ENCODE data around the gene DMP1.

DNA sequence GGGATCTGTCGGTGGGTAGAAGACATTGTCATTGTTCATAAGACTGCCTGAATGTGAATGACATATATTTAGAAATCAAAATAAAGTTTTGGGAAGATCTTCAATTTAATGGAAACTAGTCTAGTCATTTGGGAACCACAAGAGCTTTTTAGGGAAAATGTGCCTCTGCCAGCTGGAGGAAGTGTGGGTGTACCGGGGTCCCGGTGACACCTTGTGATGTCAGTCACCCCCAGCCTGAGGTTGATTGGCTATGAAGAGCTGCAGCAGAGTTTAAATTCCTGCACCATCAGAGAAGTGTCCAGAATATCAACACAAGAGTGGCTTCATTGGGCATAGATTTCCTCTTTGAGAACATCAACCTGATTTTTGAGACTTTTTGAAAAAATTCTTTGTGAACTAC lies at the start of gene DMP1:
- TF ChIP-seq RAD21 (CRISPR knock-in tag; IDR thresholded peaks at IDR 0.05) (no peak), NR3C1 (CRISPR knock-in tag; IDR thresholded peaks at IDR 0.05) (no peak), FOSL1 (CRISPR knock-in tag; IDR thresholded peaks at IDR 0.05; ENCODE audit: borderline replicate concordance) (no peak), EP300 (IDR thresholded peaks at IDR 0.05; ENCODE audit: low read depth in 2 of 2, low read length in 2 of 2) (no peak), EP300 (CRISPR knock-in tag; IDR thresholded peaks at IDR 0.05; ENCODE audit: borderline replicate concordance) (no peak), HCFC1 (IDR thresholded peaks at IDR 0.05; ENCODE audit: low read depth, low read length) (no peak)
- TF ChIP-seq, protein P1, sequence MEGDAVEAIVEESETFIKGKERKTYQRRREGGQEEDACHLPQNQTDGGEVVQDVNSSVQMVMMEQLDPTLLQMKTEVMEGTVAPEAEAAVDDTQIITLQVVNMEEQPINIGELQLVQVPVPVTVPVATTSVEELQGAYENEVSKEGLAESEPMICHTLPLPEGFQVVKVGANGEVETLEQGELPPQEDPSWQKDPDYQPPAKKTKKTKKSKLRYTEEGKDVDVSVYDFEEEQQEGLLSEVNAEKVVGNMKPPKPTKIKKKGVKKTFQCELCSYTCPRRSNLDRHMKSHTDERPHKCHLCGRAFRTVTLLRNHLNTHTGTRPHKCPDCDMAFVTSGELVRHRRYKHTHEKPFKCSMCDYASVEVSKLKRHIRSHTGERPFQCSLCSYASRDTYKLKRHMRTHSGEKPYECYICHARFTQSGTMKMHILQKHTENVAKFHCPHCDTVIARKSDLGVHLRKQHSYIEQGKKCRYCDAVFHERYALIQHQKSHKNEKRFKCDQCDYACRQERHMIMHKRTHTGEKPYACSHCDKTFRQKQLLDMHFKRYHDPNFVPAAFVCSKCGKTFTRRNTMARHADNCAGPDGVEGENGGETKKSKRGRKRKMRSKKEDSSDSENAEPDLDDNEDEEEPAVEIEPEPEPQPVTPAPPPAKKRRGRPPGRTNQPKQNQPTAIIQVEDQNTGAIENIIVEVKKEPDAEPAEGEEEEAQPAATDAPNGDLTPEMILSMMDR (CRISPR knock-in tag; IDR thresholded peaks at IDR 0.05) = no peak
- TF ChIP-seq, protein P2, sequence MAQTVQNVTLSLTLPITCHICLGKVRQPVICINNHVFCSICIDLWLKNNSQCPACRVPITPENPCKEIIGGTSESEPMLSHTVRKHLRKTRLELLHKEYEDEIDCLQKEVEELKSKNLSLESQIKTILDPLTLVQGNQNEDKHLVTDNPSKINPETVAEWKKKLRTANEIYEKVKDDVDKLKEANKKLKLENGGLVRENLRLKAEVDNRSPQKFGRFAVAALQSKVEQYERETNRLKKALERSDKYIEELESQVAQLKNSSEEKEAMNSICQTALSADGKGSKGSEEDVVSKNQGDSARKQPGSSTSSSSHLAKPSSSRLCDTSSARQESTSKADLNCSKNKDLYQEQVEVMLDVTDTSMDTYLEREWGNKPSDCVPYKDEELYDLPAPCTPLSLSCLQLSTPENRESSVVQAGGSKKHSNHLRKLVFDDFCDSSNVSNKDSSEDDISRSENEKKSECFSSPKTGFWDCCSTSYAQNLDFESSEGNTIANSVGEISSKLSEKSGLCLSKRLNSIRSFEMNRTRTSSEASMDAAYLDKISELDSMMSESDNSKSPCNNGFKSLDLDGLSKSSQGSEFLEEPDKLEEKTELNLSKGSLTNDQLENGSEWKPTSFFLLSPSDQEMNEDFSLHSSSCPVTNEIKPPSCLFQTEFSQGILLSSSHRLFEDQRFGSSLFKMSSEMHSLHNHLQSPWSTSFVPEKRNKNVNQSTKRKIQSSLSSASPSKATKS (CRISPR knock-in tag; IDR thresholded peaks at IDR 0.05) = no peak
